ENCODE measurements around the gene NONO. TPM values are rescaled to one million over a fixed set of nuclear protein-coding genes. Genes with fewer than 3 reads are reported as not detected.

The NONO gene
- total and polyA plus RNA-seq, 4 donors = 66.1 to 140 (median 107) TPM

DNA sequence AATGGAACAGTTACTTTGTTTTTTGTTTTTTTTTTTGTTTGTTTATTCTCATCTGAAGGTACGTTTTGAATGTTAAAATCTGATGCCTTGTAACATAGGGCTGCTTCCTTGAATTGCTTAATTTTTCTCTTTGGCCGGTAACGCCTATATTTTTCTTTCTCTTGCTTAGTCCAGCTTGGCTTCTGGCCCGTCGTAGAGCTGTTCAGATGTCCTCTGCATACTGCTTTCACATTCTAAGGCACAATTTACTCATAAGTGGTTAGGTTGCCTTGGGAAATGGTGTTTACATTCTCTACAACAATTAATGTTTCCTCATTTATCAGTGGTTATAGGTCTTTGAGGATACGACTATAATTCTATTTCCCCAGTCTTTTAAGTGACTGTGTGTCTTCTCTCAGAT is 7.9 kb downstream of the NONO start:
- Histone ChIP-seq H3K4me1 (ENCODE audit: control insufficient read depth in 4 of 4, insufficient read depth in 4 of 4, low read length in 3 of 4) (peaks cover 0 to 2% (median 0%) of the 10 kb centered on the region in 4 donors), H3K36me3 (ENCODE audit: control insufficient read depth in 4 of 4, insufficient read depth in 3 of 4, low read depth in 1 of 4, low read length in 3 of 4) (peaks cover 5 to 26% (median 21%) of the 10 kb centered on the region in 4 donors), H3K9me3 (ENCODE audit: control insufficient read depth in 4 of 4, low read length in 3 of 4) (no peaks in the 10 kb centered on the region), H3K4me3 (ENCODE audit: low read depth in 1 of 3, low read length in 3 of 3) (no peak overlapping the region), H3K9ac (ENCODE audit: low read depth in 1 of 2, low read length in 2 of 2) (no peak overlapping the region), H3K27ac (ENCODE audit: low read depth in 1 of 2, low read length in 2 of 2) (no peak overlapping the region), H3K27me3 (ENCODE audit: control insufficient read depth in 4 of 4, insufficient read depth in 4 of 4, low read length in 3 of 4) (no peaks in the 10 kb centered on the region)
- TF ChIP-seq, protein P1, sequence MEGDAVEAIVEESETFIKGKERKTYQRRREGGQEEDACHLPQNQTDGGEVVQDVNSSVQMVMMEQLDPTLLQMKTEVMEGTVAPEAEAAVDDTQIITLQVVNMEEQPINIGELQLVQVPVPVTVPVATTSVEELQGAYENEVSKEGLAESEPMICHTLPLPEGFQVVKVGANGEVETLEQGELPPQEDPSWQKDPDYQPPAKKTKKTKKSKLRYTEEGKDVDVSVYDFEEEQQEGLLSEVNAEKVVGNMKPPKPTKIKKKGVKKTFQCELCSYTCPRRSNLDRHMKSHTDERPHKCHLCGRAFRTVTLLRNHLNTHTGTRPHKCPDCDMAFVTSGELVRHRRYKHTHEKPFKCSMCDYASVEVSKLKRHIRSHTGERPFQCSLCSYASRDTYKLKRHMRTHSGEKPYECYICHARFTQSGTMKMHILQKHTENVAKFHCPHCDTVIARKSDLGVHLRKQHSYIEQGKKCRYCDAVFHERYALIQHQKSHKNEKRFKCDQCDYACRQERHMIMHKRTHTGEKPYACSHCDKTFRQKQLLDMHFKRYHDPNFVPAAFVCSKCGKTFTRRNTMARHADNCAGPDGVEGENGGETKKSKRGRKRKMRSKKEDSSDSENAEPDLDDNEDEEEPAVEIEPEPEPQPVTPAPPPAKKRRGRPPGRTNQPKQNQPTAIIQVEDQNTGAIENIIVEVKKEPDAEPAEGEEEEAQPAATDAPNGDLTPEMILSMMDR (IDR thresholded peaks at IDR 0.05; ENCODE audit: low read depth, low read length, missing input control) = no peak
- TF ChIP-seq, protein P2, sequence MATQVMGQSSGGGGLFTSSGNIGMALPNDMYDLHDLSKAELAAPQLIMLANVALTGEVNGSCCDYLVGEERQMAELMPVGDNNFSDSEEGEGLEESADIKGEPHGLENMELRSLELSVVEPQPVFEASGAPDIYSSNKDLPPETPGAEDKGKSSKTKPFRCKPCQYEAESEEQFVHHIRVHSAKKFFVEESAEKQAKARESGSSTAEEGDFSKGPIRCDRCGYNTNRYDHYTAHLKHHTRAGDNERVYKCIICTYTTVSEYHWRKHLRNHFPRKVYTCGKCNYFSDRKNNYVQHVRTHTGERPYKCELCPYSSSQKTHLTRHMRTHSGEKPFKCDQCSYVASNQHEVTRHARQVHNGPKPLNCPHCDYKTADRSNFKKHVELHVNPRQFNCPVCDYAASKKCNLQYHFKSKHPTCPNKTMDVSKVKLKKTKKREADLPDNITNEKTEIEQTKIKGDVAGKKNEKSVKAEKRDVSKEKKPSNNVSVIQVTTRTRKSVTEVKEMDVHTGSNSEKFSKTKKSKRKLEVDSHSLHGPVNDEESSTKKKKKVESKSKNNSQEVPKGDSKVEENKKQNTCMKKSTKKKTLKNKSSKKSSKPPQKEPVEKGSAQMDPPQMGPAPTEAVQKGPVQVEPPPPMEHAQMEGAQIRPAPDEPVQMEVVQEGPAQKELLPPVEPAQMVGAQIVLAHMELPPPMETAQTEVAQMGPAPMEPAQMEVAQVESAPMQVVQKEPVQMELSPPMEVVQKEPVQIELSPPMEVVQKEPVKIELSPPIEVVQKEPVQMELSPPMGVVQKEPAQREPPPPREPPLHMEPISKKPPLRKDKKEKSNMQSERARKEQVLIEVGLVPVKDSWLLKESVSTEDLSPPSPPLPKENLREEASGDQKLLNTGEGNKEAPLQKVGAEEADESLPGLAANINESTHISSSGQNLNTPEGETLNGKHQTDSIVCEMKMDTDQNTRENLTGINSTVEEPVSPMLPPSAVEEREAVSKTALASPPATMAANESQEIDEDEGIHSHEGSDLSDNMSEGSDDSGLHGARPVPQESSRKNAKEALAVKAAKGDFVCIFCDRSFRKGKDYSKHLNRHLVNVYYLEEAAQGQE (IDR thresholded peaks at IDR 0.05) = no peak
- TF ChIP-seq YY1 (IDR thresholded peaks at IDR 0.05) (no peak), HNF4A (conservative IDR thresholded peaks at IDR 0.05) (no peak), EGR1 (IDR thresholded peaks at IDR 0.05; ENCODE audit: low read depth in 2 of 2) (no peak), RXRA (IDR thresholded peaks at IDR 0.05) (no peak)
- 70% methylated on average over 6 of the region's 6 CpGs for WGBS
- no peak for DNase-seq (ENCODE audit: low spot score)

DNA sequence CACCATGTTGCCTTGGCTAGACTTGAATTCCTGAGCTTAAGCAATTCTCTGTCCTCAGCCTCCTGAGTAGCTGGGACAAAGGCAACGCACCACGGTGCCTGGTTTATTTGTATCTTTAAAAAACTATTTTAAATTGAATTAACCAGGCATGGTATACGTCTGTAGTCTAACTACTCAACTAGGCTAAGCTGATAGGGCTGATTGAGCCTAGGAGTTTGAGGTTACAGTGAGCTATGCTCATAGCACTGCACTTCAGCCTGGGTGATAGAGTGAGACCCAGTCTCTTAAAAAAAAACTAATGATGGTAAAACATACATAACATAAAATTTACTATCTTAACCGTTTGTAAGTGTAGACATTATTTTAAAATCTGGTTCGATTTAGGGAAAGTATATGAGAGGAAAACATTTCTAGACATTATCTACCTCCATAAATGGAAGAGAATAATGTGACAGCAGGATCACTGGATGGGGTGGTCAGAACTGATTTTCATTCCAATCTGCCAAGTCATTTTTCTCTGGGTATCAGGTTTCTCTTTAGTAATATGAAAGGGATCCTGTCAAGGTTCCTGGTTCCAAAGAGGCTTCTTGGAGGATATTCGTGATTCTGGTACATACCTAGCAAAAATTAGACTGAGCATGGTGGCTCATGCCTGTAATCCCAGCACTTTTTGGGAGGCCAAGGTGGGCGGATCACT is 9.4 kb downstream of the NONO start:
- Histone ChIP-seq H3K4me3 (ENCODE audit: low read depth in 1 of 3, low read length in 3 of 3) (no peak overlapping the region), H3K27me3 (ENCODE audit: control insufficient read depth in 4 of 4, insufficient read depth in 4 of 4, low read length in 3 of 4) (no peaks in the 10 kb centered on the region), H3K4me1 (ENCODE audit: control insufficient read depth in 4 of 4, insufficient read depth in 4 of 4, low read length in 3 of 4) (peaks cover 0 to 2% (median 0%) of the 10 kb centered on the region in 4 donors), H3K9me3 (ENCODE audit: control insufficient read depth in 4 of 4, low read length in 3 of 4) (no peaks in the 10 kb centered on the region), H3K9ac (ENCODE audit: low read depth in 1 of 2, low read length in 2 of 2) (no peak overlapping the region), H3K27ac (ENCODE audit: low read depth in 1 of 2, low read length in 2 of 2) (no peak overlapping the region), H3K36me3 (ENCODE audit: control insufficient read depth in 4 of 4, insufficient read depth in 3 of 4, low read depth in 1 of 4, low read length in 3 of 4) (peaks cover 5 to 38% (median 31%) of the 10 kb centered on the region in 4 donors)
- TF ChIP-seq FOXA2 (IDR thresholded peaks at IDR 0.05) (no peak), SP1 (IDR thresholded peaks at IDR 0.05) (no peak), EGR1 (IDR thresholded peaks at IDR 0.05; ENCODE audit: low read depth in 2 of 2) (no peak), RAD21 (IDR thresholded peaks at IDR 0.05) (no peak), NR2F2 (IDR thresholded peaks at IDR 0.05) (no peak), GABPA (IDR thresholded peaks at IDR 0.05 in 1 of 2, conservative IDR thresholded peaks at IDR 0.05 in 1 of 2) (no peak), HNF4G (IDR thresholded peaks at IDR 0.05) (no peak), FOXA1 (IDR thresholded peaks at IDR 0.05) (no peak)
- TF ChIP-seq, protein P3, sequence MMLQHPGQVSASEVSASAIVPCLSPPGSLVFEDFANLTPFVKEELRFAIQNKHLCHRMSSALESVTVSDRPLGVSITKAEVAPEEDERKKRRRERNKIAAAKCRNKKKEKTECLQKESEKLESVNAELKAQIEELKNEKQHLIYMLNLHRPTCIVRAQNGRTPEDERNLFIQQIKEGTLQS (IDR thresholded peaks at IDR 0.05) = no peak
- TF ChIP-seq, protein P1 (IDR thresholded peaks at IDR 0.05; ENCODE audit: low read depth, low read length, missing input control) = no peak
- 95% methylated on average over 7 of the region's 7 CpGs for WGBS
- no peak for DNase-seq (ENCODE audit: low spot score)
